Right atrium auricular region (tissue), 2 donors: Measurements from ENCODE around the gene MICOS13. TPM values are rescaled to one million over a fixed set of nuclear protein-coding genes. Genes with fewer than 3 reads are reported as not detected.

Experiments
- DNase-seq: peaks from one replicate; pipeline ENCODE4 v3.0.0-alpha.2; 2019; ENCODE audit warnings: low spot score
- H3K27ac ChIP-seq, 2 donors: fragments of 200-600 bp; sonication (generic); 1 replicate in 1 of 2; 2 replicates in 1 of 2; pipeline ENCODE4 v1.5.1; 2016 to 2019
- H3K27me3 ChIP-seq, 2 donors: fragments of 200-600 bp; sonication (generic); one replicate each; pipeline versions ENCODE4 v1.5.1 to v1.6.0; 2017 to 2019
- H3K36me3 ChIP-seq: fragments of 200-600 bp; sonication (generic); one replicate; pipeline ENCODE4 v1.5.1; 2016
- H3K4me1 ChIP-seq, 2 donors: fragments of 200-600 bp; sonication (generic); one replicate each; pipeline versions ENCODE4 v1.5.1 to v1.6.0; 2017 to 2019
- H3K4me3 ChIP-seq, 2 donors: fragments of 200-600 bp; sonication (generic); 1 replicate in 1 of 2; 2 replicates in 1 of 2; pipeline ENCODE4 v1.5.1; 2017 to 2019; ENCODE audit warnings: mild to moderate bottlenecking in 1 of 2, moderate library complexity in 1 of 2
- H3K9me3 ChIP-seq, 2 donors: fragments of 200-600 bp; sonication (generic); one replicate each; pipeline ENCODE4 v1.5.1; 2019
- CTCF ChIP-seq, 2 donors: fragments of 200-600 bp; sonication (generic); IDR thresholded peaks; one replicate each; pipeline ENCODE4 v1.5.1; 2019; ENCODE audit warnings: antibody characterized with exemption in 2 of 2
- total RNA-seq, 2 donors: library from RNA; depleted of rRNA; stranded (reverse); fragments of >200 nt; gene quantifications; one replicate each; pipeline ENCODE4 v1.1.0, GENCODE V29; 2016

The MICOS13 gene
- total RNA-seq, 2 donors from 2014 or later, result 87.7 to 98.8 TPM

- H3K4me1 ChIP-seq, result peaks cover 0 to 8% of the 10 kb centered on the region in 2 donors
- H3K4me3 ChIP-seq, result no peak overlapping the region
- peaks cover 85% of the 10 kb centered on the region for H3K36me3 ChIP-seq
- H3K27me3 ChIP-seq, result no peaks in the 10 kb centered on the region
- no peak for DNase-seq
- H3K9me3 ChIP-seq, result no peaks in the 10 kb centered on the region
- no peak for TF ChIP-seq CTCF (IDR thresholded peaks at IDR 0.05)
- H3K27ac ChIP-seq, result no peak overlapping the region
Measured at GRCh38 chr19:5697022-5697889, 16.9 kb upstream of the MICOS13 start.

GRCh38 chr19:5696196-5697021 lies 16.1 kb upstream of the MICOS13 start:
- H3K9me3 ChIP-seq, result no peaks in the 10 kb centered on the region
- peaks cover 0 to 16% of the 10 kb centered on the region in 2 donors for H3K4me1 ChIP-seq
- no peak for TF ChIP-seq CTCF (IDR thresholded peaks at IDR 0.05)
- no peak overlapping the region for H3K4me3 ChIP-seq
- no peak overlapping the region for H3K27ac ChIP-seq
- H3K27me3 ChIP-seq, result no peaks in the 10 kb centered on the region
- peaks cover 93% of the 10 kb centered on the region for H3K36me3 ChIP-seq
- no peak for DNase-seq

GRCh38 chr19:5695649-5696195 lies 15.4 kb upstream of the MICOS13 start:
- Histone ChIP-seq H3K4me3 (no peak overlapping the region), H3K27me3 (no peaks in the 10 kb centered on the region), H3K27ac (no peak overlapping the region), H3K9me3 (no peaks in the 10 kb centered on the region), H3K36me3 (peaks cover 90% of the 10 kb centered on the region), H3K4me1 (peaks cover 0 to 23% of the 10 kb centered on the region in 2 donors)
- no peak for TF ChIP-seq CTCF (IDR thresholded peaks at IDR 0.05)
- no peak for DNase-seq

- H3K4me1 ChIP-seq, result peaks cover 0 to 24% of the 10 kb centered on the region in 2 donors
- H3K4me3 ChIP-seq, result no peak overlapping the region
- H3K27ac ChIP-seq, result no peak overlapping the region
- no peaks in the 10 kb centered on the region for H3K9me3 ChIP-seq
- no peak for TF ChIP-seq CTCF (IDR thresholded peaks at IDR 0.05)
- no peaks in the 10 kb centered on the region for H3K27me3 ChIP-seq
- no peak for DNase-seq
- peaks cover 84% of the 10 kb centered on the region for H3K36me3 ChIP-seq
Measured at GRCh38 chr19:5694956-5695648, 14.8 kb upstream of the MICOS13 start.

- H3K9me3 ChIP-seq, result no peaks in the 10 kb centered on the region
- no peak overlapping the region for H3K4me3 ChIP-seq
- H3K27ac ChIP-seq, result no peak overlapping the region
- no peak for TF ChIP-seq CTCF (IDR thresholded peaks at IDR 0.05)
- no peaks in the 10 kb centered on the region for H3K27me3 ChIP-seq
- H3K36me3 ChIP-seq, result peaks cover 76% of the 10 kb centered on the region
- H3K4me1 ChIP-seq, result peaks cover 0 to 24% of the 10 kb centered on the region in 2 donors
- DNase-seq, result no peak
Measured at GRCh38 chr19:5694167-5694955, 14.0 kb upstream of the MICOS13 start.
